Testis (tissue), 2 donors: ENCODE results near the gene GOLT1A.

Experiments used
- CTCF ChIP-seq, 3 experiments: fragments of 450-650 bp in 2 of 3; fragments of 200-600 bp in 1 of 3; sonication (generic) in 1 of 3; IDR thresholded peaks; one replicate each; pipeline ENCODE4 v1.5.1; 2016 to 2019; ENCODE audit warnings: antibody characterized with exemption in 3 of 3, mild to moderate bottlenecking in 2 of 3, moderate library complexity in 1 of 3
- POLR2A ChIP-seq: fragments of 450-650 bp; IDR thresholded peaks from one replicate; pipeline ENCODE4 v1.6.1; 2017; ENCODE audit warnings: antibody characterized with exemption, mild to moderate bottlenecking, moderate library complexity

GRCh38 chr1:204154568-204155255 lies 59.1 kb downstream of the GOLT1A start:
- no peak for TF ChIP-seq POLR2A
- TF ChIP-seq CTCF (IDR thresholded peaks at IDR 0.05): no peak
